A673 (cell line): ENCODE data around the gene C6orf62. TPM values are rescaled to one million over a fixed set of nuclear protein-coding genes. Genes with fewer than 3 reads are reported as not detected.

Experiments
- BruUV-seq: library from RNA; stranded (reverse); fragments of 400-500 nt; replicated peaks from 2 replicates; lab custom pipeline; 2021; lab: Mats Ljungman, UMichigan
- CTCF ChIA-PET: fragments of 300-600 bp; sonication (Branson Sonifier 250); formaldehyde crosslinking; loops from one replicate; lab custom pipeline; 2022; ENCODE audit warnings: antibody characterized with exemption; lab: Charles Lee
- POLR2A ChIA-PET: fragments of 300-600 bp; sonication (Branson Sonifier 250); formaldehyde crosslinking; loops from one replicate; lab custom pipeline; 2022; ENCODE audit warnings: antibody characterized with exemption; ENCODE audit not compliant: low non-redundant PET; lab: Charles Lee
- DNase-seq: peaks from one replicate; pipeline ENCODE4 v3.0.0-alpha.2; 2015; ENCODE audit warnings: low spot score
- H3K27ac ChIP-seq: fragments of 200-600 bp; sonication (generic); 2 replicates; pipeline ENCODE4 v1.5.1; 2016; ENCODE audit warnings: mixed run types, low read depth, mild to moderate bottlenecking, mixed read lengths, antibody characterized with exemption, low read length; ENCODE audit not compliant: poor library complexity, severe bottlenecking
- H3K27me3 ChIP-seq: fragments of 200-600 bp; sonication (generic); replicated peaks from 2 replicates; pipeline ENCODE4 v1.6.1; 2017; ENCODE audit warnings: mixed run types, low read depth, mild to moderate bottlenecking, mixed read lengths, antibody characterized with exemption, low read length; ENCODE audit not compliant: insufficient read depth, poor library complexity
- H3K36me3 ChIP-seq: fragments of 200-600 bp; sonication (generic); 2 replicates; pipeline ENCODE4 v1.6.1; 2016; ENCODE audit warnings: mixed run types, mild to moderate bottlenecking, mixed read lengths, antibody characterized with exemption, low read length; ENCODE audit not compliant: insufficient read depth, poor library complexity, severe bottlenecking
- H3K4me1 ChIP-seq: fragments of 200-600 bp; sonication (generic); 2 replicates; pipeline ENCODE4 v1.6.1; 2017; ENCODE audit warnings: mixed run types, mild to moderate bottlenecking, mixed read lengths, antibody characterized with exemption, low read length; ENCODE audit not compliant: insufficient read depth, poor library complexity, severe bottlenecking
- H3K4me3 ChIP-seq: fragments of 200-600 bp; sonication (generic); 2 replicates; pipeline ENCODE4 v1.5.1; 2016; ENCODE audit warnings: low read depth, mixed run types, mild to moderate bottlenecking, mixed read lengths, low read length; ENCODE audit not compliant: poor library complexity, severe bottlenecking
- H3K9me3 ChIP-seq: fragments of 200-600 bp; sonication (generic); 2 replicates; pipeline ENCODE4 v1.6.1; 2016; ENCODE audit warnings: mixed run types, low read depth, mild to moderate bottlenecking, mixed read lengths, antibody characterized with exemption, low read length; ENCODE audit not compliant: poor library complexity, severe bottlenecking
- CTCF ChIP-seq: fragments of 300-800, 200-600 bp; sonication (generic); conservative IDR thresholded peaks from 2 replicates; pipeline ENCODE4 v1.5.1; 2017; ENCODE audit warnings: low read depth, mild to moderate bottlenecking, antibody characterized with exemption, low read length, moderate library complexity, mixed read lengths
- EZH2 ChIP-seq: fragments of 200-600 bp; sonication (generic); IDR thresholded peaks from 2 replicates; pipeline ENCODE4 v1.6.1; 2017; ENCODE audit warnings: borderline replicate concordance, low read depth, mild to moderate bottlenecking, mixed read lengths, antibody characterized with exemption, low read length; ENCODE audit not compliant: poor library complexity, severe bottlenecking
- intact Hi-C: fragments of 100-400 bp; cut with micrococcal nuclease; formaldehyde crosslinking; loops from one replicate; pipeline ENCODE4 v1.10.0; 2022; ENCODE audit not compliant: unreplicated experiment
- total RNA-seq: library from RNA; stranded (reverse); gene quantifications from 2 replicates; pipeline ENCODE4 v1.2.3, GENCODE V29; 2021

Gene C6orf62
- total RNA-seq, 1 experiment from 2014 or later: 107 TPM

- no peaks in the 10 kb centered on the region for H3K27me3 ChIP-seq
- intact Hi-C loops: no loop called here
- CTCF ChIA-PET: no interaction called here
- no peak overlapping the region for H3K4me3 ChIP-seq
- H3K9me3 ChIP-seq: no peaks in the 10 kb centered on the region
- no TSS peak for BruUV-seq
- no peak overlapping the region for H3K27ac ChIP-seq
- peak; percentile 51 for DNase-seq
- H3K36me3 ChIP-seq: no peaks in the 10 kb centered on the region
- TF ChIP-seq EZH2: no peak
- no peak for TF ChIP-seq CTCF
- POLR2A ChIA-PET: no interaction called here
- H3K4me1 ChIP-seq: no peaks in the 10 kb centered on the region
Measured at GRCh38 chr6:24761193-24761835, 42.4 kb upstream of the C6orf62 start.

DNA sequence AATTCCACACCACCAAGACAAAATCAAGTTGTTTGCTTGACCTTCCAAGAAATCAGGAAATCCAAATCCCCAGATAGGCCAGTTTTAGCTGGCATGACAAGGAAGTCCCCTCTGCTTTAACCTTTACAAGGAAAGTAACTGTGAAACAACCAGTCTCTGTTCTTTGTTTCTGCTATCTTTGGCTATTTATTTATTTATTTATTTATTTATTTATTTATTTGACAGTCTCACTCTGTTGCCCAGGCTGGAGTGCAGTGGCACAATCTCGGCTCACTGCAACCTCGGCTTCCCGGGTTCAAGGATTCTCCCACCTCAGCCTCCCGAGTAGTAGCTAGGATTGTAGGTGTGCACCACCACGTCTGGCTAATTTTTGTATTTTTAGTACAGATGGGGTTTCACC is 41.3 kb upstream of the C6orf62 start:
- ChIA-PET POLR2A (no interaction called here), CTCF (no interaction called here)
- Histone ChIP-seq H3K27ac (no peak overlapping the region), H3K27me3 (no peaks in the 10 kb centered on the region), H3K4me1 (no peaks in the 10 kb centered on the region), H3K4me3 (no peak overlapping the region), H3K9me3 (no peaks in the 10 kb centered on the region), H3K36me3 (no peaks in the 10 kb centered on the region)
- no TSS peak for BruUV-seq
- no peak for DNase-seq
- intact Hi-C loops: no loop called here
- TF ChIP-seq CTCF (no peak), EZH2 (no peak)

- no peak for DNase-seq
- ChIA-PET POLR2A (no interaction called here), CTCF (no interaction called here)
- TF ChIP-seq CTCF (no peak), EZH2 (no peak)
- no peaks in the 10 kb centered on the region for H3K36me3 ChIP-seq
- H3K4me3 ChIP-seq: no peak overlapping the region
- intact Hi-C loops: no loop called here
- H3K4me1 ChIP-seq: no peaks in the 10 kb centered on the region
- no peaks in the 10 kb centered on the region for H3K27me3 ChIP-seq
- H3K27ac ChIP-seq: no peak overlapping the region
- no peaks in the 10 kb centered on the region for H3K9me3 ChIP-seq
- BruUV-seq: no TSS peak
Measured at GRCh38 chr6:24759718-24760117, 40.8 kb upstream of the C6orf62 start.
